ENCODE measurements around the gene ADARB2. TPM values are rescaled to one million over a fixed set of nuclear protein-coding genes. Genes with fewer than 3 reads are reported as not detected.

ADARB2 gene
- total RNA-seq, 4 donors from 2014 or later = 1.3 to 5.4 (median 1.8) TPM

- peaks cover 16% of the 10 kb centered on the region for H3K27me3 ChIP-seq
Measured at GRCh38 chr10:1679821-1680650, 57.3 kb downstream of the ADARB2 start.

GRCh38 chr10:1678084-1678483, 59.2 kb downstream of the ADARB2 start:
- Histone ChIP-seq H3K9me3 (no peaks in the 10 kb centered on the region), H3K27ac (no peak overlapping the region), H3K4me3 (no peak overlapping the region), H3K27me3 (peaks cover 14% of the 10 kb centered on the region), H3K4me1 (no peaks in the 10 kb centered on the region), H3K36me3 (no peaks in the 10 kb centered on the region)
- WGBS, 2 donors (ENCODE audit: low coverage in 1 of 2) = 100% methylated on average over 1 to 4 of the region's 15 CpGs
- TF ChIP-seq POLR2AphosphoS5 (IDR thresholded peaks at IDR 0.05) (no peak), POLR2A (IDR thresholded peaks at IDR 0.05) (no peak)
- ATAC-seq = no peak

More at GRCh38 chr10:1679821-1680650, 57.3 kb downstream of the ADARB2 start:
- H3K9me3 ChIP-seq = no peaks in the 10 kb centered on the region
- no peak for ATAC-seq
- TF ChIP-seq POLR2A (IDR thresholded peaks at IDR 0.05) = no peak
- no peak for TF ChIP-seq CTCF (IDR thresholded peaks at IDR 0.05)
- no peak for TF ChIP-seq EP300 (IDR thresholded peaks at IDR 0.05)
- TF ChIP-seq POLR2AphosphoS5 (IDR thresholded peaks at IDR 0.05) = no peak
- H3K4me1 ChIP-seq = no peaks in the 10 kb centered on the region
- H3K4me3 ChIP-seq = no peak overlapping the region
- WGBS, 2 donors (ENCODE audit: low coverage in 1 of 2) = 55 to 77% methylated on average over 8 to 11 of the region's 13 CpGs
- no peak overlapping the region for H3K27ac ChIP-seq
- H3K36me3 ChIP-seq = no peaks in the 10 kb centered on the region

- Histone ChIP-seq H3K36me3 (no peaks in the 10 kb centered on the region), H3K27me3 (peaks cover 19% of the 10 kb centered on the region), H3K4me3 (no peak overlapping the region), H3K27ac (no peak overlapping the region), H3K9me3 (no peaks in the 10 kb centered on the region), H3K4me1 (no peaks in the 10 kb centered on the region)
- 14 to 47% methylated on average over 1 to 5 of the region's 6 CpGs for WGBS, 2 donors (ENCODE audit: low coverage in 1 of 2)
- TF ChIP-seq CTCF (IDR thresholded peaks at IDR 0.05) (no peak), EP300 (IDR thresholded peaks at IDR 0.05) (no peak), POLR2A (IDR thresholded peaks at IDR 0.05) (no peak), POLR2AphosphoS5 (IDR thresholded peaks at IDR 0.05) (no peak)
- no peak for ATAC-seq
Measured at GRCh38 chr10:1677307-1677939, 59.9 kb downstream of the ADARB2 start.

- 84 to 90% methylated on average over 7 to 9 of the region's 11 CpGs for WGBS, 2 donors (ENCODE audit: low coverage in 1 of 2)
- Histone ChIP-seq H3K27me3 (peaks cover 34% of the 10 kb centered on the region), H3K4me1 (no peaks in the 10 kb centered on the region), H3K36me3 (no peaks in the 10 kb centered on the region), H3K9me3 (no peaks in the 10 kb centered on the region), H3K4me3 (no peak overlapping the region), H3K27ac (no peak overlapping the region)
- TF ChIP-seq POLR2AphosphoS5 (IDR thresholded peaks at IDR 0.05) (no peak), CTCF (IDR thresholded peaks at IDR 0.05) (no peak), EP300 (IDR thresholded peaks at IDR 0.05) (no peak), POLR2A (IDR thresholded peaks at IDR 0.05) (no peak)
- no peak for ATAC-seq
Measured at GRCh38 chr10:1674501-1674900, 62.8 kb downstream of the ADARB2 start.

- H3K4me3 ChIP-seq = no peak overlapping the region
- H3K9me3 ChIP-seq = no peaks in the 10 kb centered on the region
- no peak overlapping the region for H3K27ac ChIP-seq
- TF ChIP-seq CTCF (IDR thresholded peaks at IDR 0.05) = no peak
- no peak for TF ChIP-seq POLR2A (IDR thresholded peaks at IDR 0.05)
- TF ChIP-seq POLR2AphosphoS5 (IDR thresholded peaks at IDR 0.05) = no peak
- TF ChIP-seq EP300 (IDR thresholded peaks at IDR 0.05) = no peak
- WGBS, 2 donors (ENCODE audit: low coverage in 1 of 2) = 76 to 80% methylated on average over 11 to 17 of the region's 21 CpGs
- no peaks in the 10 kb centered on the region for H3K4me1 ChIP-seq
- no peak for ATAC-seq
- no peaks in the 10 kb centered on the region for H3K36me3 ChIP-seq
- H3K27me3 ChIP-seq = peaks cover 40% of the 10 kb centered on the region
Measured at GRCh38 chr10:1673568-1674345, 63.6 kb downstream of the ADARB2 start.
